ENCODE data around the gene CENPU.
A peak's percentile ranks its signal among the peaks of the same experiment; 100 is the strongest.
"Not testable (repeated sequence)": the region's sequence is repeated elsewhere in the genome, so short reads cannot be mapped to it uniquely, and the experiment has no call there.

The CENPU gene

DNA sequence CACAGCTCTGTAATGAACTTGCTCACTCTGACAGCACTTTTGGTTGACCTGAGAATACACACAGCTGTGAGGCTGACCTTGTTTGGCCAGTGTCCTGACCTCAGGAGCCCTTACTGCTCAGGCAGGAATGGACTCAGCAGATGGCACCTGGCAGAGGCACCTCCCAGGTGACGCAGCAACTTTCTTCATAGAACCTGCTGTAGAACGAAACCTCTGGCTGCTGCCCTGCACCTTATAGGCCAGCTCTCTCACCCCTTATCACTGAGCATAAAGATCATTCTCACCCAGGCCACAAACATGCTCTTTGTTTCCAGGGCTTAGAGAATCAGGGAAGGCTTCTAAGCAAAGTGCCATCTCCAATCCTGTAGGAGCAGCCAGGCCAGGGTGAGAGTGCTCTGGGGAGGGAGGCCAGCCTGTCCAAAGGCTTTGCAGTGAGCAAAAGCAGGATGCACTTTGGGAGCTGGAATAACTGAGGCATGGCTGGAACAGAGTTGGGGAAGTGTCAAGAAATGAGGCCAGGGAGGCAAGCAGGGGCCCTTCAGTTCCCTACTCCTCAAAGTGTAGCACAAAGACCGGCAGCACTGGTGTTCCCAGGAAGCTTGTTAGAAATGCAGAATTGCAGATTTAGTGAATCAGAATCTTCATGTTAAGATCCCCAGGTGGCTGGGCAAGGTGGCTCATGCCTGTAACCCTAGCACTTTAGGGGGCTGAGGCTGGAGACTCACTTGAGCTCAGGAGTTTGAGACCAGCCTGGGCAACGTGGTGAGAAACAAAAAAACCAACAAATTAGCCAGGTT, 13.3 kb upstream of the CENPU start:
- Histone ChIP-seq H3K36me3 (ENCODE audit: control insufficient read depth, insufficient read depth, low read length) (no peaks in the 10 kb centered on the region), H3K4me3 (ENCODE audit: low read depth, low read length) (peak overlapping the region; percentile 36), H3K27ac (peak overlapping the region; percentile 89), H2AFZ (peak overlapping the region; percentile 48), H3K27me3 (ENCODE audit: control insufficient read depth, insufficient read depth, low read length) (no peaks in the 10 kb centered on the region), H3K4me1 (peaks cover 19% of the 10 kb centered on the region), H3K9me3 (ENCODE audit: control insufficient read depth, low read length) (no peaks in the 10 kb centered on the region), H3K4me2 (ENCODE audit: low read length) (peak overlapping the region; percentile 70), H3K9ac (no peak overlapping the region), H3K79me2 (no peaks in the 10 kb centered on the region)
- TF ChIP-seq, protein P1, sequence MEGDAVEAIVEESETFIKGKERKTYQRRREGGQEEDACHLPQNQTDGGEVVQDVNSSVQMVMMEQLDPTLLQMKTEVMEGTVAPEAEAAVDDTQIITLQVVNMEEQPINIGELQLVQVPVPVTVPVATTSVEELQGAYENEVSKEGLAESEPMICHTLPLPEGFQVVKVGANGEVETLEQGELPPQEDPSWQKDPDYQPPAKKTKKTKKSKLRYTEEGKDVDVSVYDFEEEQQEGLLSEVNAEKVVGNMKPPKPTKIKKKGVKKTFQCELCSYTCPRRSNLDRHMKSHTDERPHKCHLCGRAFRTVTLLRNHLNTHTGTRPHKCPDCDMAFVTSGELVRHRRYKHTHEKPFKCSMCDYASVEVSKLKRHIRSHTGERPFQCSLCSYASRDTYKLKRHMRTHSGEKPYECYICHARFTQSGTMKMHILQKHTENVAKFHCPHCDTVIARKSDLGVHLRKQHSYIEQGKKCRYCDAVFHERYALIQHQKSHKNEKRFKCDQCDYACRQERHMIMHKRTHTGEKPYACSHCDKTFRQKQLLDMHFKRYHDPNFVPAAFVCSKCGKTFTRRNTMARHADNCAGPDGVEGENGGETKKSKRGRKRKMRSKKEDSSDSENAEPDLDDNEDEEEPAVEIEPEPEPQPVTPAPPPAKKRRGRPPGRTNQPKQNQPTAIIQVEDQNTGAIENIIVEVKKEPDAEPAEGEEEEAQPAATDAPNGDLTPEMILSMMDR (IDR thresholded peaks at IDR 0.05) = no peak

DNA sequence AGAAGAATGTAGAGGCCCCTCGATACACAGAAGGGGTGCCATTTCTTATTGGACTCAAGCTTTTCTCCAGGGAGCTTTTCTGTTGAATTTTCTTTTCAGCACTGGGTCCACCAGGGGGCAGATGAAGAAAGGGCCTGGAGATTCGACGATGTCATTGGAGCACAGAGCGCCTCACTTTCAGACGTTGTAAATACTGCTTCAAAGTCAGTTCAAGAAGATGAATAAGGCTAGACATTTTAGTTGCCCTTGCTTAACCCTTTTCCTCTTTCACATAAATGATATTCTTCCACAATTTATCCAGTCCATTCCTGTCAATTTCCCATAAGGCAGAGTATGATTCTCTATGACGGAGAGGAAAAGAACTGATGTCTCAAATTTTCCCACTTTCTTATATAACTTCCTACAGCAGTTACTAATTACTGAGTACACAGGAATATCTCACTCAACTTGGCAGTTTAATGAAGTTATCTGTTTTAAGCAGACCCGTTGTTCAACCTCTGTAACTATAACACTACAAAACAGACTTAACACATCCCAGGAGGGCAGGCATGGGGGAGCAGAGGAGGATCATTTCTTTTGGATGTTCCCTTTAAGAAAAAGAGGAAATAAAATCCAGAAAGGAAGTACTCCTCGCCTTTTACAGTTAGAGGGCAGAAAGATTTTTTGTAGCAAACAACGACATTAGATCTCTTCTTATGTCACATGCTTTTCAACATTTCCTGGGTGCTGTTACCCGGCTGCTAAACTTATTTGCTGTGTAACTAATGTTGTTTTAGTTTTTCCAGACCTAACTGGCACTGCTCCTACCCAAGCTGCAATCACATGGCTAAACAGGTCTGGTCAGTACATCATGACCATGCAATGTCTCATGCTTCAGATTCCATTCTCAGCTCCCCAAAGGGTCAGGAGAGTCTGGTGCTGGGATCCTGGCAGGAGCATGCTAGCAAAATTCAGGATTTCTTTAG, 12.2 kb upstream of the CENPU start:
- Histone ChIP-seq H3K9ac (no peak overlapping the region), H2AFZ (peak overlapping the region; percentile 68), H3K79me2 (no peaks in the 10 kb centered on the region), H3K4me1 (peaks cover 19% of the 10 kb centered on the region), H3K4me3 (ENCODE audit: low read depth, low read length) (peak overlapping the region; percentile 36), H3K36me3 (ENCODE audit: control insufficient read depth, insufficient read depth, low read length) (no peaks in the 10 kb centered on the region), H3K9me3 (ENCODE audit: control insufficient read depth, low read length) (no peaks in the 10 kb centered on the region), H3K27me3 (ENCODE audit: control insufficient read depth, insufficient read depth, low read length) (no peaks in the 10 kb centered on the region), H3K27ac (peak overlapping the region; percentile 89), H3K4me2 (ENCODE audit: low read length) (peak overlapping the region; percentile 70)
- TF ChIP-seq, protein P1 (IDR thresholded peaks at IDR 0.05) = peak; percentile 74

DNA sequence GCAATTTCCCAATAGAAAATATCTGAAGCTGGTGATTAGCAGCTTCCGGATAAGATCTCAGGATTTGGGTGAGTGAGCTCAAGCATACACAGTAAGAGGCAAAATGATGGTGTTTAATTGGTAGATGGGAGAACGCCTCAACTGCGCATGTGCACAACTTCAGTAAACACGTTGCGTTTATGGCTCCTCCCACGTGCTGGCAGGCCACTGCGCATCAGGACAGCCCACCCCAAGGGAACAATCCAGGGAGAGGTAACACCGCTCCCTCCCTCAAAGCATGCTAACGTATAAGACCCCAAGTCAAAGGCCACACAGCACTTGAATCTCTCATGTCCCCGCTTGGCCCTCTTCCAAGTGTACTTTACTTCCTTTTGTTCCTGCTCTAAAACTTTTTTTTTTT, 10.3 kb upstream of the CENPU start:
- H3K27ac ChIP-seq = no peak overlapping the region
- no peaks in the 10 kb centered on the region for H3K27me3 ChIP-seq (ENCODE audit: control insufficient read depth, insufficient read depth, low read length)
- H3K4me3 ChIP-seq (ENCODE audit: low read depth, low read length) = no peak overlapping the region
- no peak overlapping the region for H3K9ac ChIP-seq
- H3K9me3 ChIP-seq (ENCODE audit: control insufficient read depth, low read length) = no peaks in the 10 kb centered on the region
- H2AFZ ChIP-seq = no peak overlapping the region
- TF ChIP-seq, protein P1 (IDR thresholded peaks at IDR 0.05) = no peak
- no peaks in the 10 kb centered on the region for H3K79me2 ChIP-seq
- peaks cover 19% of the 10 kb centered on the region for H3K4me1 ChIP-seq
- H3K36me3 ChIP-seq (ENCODE audit: control insufficient read depth, insufficient read depth, low read length) = no peaks in the 10 kb centered on the region
- no peak overlapping the region for H3K4me2 ChIP-seq (ENCODE audit: low read length)

DNA sequence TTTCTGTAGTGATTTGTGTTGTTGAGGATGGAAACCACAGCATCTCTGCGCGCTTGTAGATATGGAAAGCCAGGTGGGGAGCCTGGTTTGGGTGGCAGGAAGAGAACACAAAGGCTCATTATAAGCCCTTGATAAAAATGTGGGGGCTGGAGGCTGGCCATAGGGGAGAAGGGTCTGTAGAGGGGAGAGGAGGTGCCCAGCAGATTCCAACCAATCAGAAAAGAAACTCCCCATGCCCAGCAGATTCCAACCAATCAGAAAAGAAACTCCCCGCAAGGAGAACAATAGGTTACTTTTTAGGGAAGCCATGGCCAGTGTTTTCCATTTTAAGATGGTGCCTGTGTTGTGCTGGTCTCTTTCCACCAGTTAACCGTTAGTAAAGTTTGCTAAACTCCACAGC, 9.8 kb upstream of the CENPU start:
- no peak overlapping the region for H2AFZ ChIP-seq
- no peaks in the 10 kb centered on the region for H3K27me3 ChIP-seq (ENCODE audit: control insufficient read depth, insufficient read depth, low read length)
- H3K79me2 ChIP-seq = no peaks in the 10 kb centered on the region
- no peaks in the 10 kb centered on the region for H3K36me3 ChIP-seq (ENCODE audit: control insufficient read depth, insufficient read depth, low read length)
- H3K4me3 ChIP-seq (ENCODE audit: low read depth, low read length) = no peak overlapping the region
- H3K27ac ChIP-seq = no peak overlapping the region
- TF ChIP-seq, protein P1 (IDR thresholded peaks at IDR 0.05) = no peak
- no peak overlapping the region for H3K9ac ChIP-seq
- H3K4me2 ChIP-seq (ENCODE audit: low read length) = no peak overlapping the region
- peaks cover 19% of the 10 kb centered on the region for H3K4me1 ChIP-seq
- H3K9me3 ChIP-seq (ENCODE audit: control insufficient read depth, low read length) = no peaks in the 10 kb centered on the region

DNA sequence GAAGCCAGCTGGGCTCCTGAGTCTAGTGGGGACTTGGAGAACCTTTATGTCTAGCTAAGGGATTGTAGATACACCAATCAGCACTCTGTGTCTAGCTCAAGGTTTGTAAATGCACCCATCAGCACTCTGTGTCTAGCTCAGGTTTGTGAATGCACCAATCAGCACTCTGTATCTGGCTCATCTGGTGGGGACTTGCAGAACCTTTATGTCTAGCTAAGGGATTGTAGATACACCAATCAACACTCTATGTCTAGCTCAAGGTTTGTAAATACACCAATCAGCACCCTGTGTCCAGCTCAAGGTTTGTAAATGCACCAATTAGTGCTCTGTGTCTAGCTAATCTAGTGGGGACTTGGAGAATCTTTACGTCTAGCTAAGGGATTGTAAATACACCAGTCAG, 7.8 kb upstream of the CENPU start:
- H3K4me3 ChIP-seq (ENCODE audit: low read depth, low read length); H3K36me3 ChIP-seq (ENCODE audit: control insufficient read depth, insufficient read depth, low read length); H2AFZ ChIP-seq; H3K4me2 ChIP-seq (ENCODE audit: low read length); H3K79me2 ChIP-seq; H3K27me3 ChIP-seq (ENCODE audit: control insufficient read depth, insufficient read depth, low read length); H3K9me3 ChIP-seq (ENCODE audit: control insufficient read depth, low read length); H3K4me1 ChIP-seq; H3K27ac ChIP-seq; H3K9ac ChIP-seq: not testable (repeated sequence)

All from parathyroid adenoma (tissue), 2 donors.